Motor neuron (in vitro differentiated cells): ENCODE measurements around the gene RERE. TPM values are rescaled to one million over a fixed set of nuclear protein-coding genes. Genes with fewer than 3 reads are reported as not detected.

Source experiments
- ATAC-seq, 8 experiments: fragments of 200-7000 bp; cut with Tn5 transposase; replicated peaks in 6 of 8; 2 replicates each; pipeline ENCODE4 v1.8.0; 2021; ENCODE audit warnings: mild to moderate bottlenecking in 8 of 8, moderate library complexity in 8 of 8
- H3K27ac ChIP-seq, 2 donors: fragments of 250-450 bp; sonication (Bioruptor Pico); 2 replicates each; pipeline ENCODE4 v1.9.0; 2021; ENCODE audit warnings: antibody characterized with exemption in 2 of 2, mild to moderate bottlenecking in 2 of 2, moderate library complexity in 1 of 2
- H3K4me1 ChIP-seq, 2 donors: fragments of 250-450 bp; sonication (Bioruptor Pico); replicated peaks in 1 of 2; 2 replicates each; pipeline ENCODE4 v1.6.1; 2021; ENCODE audit warnings: antibody characterized with exemption in 2 of 2, mild to moderate bottlenecking in 2 of 2, moderate library complexity in 1 of 2
- H3K4me3 ChIP-seq, 5 donors: fragments of 250-450 bp; sonication (Bioruptor Pico); 2 replicates each; pipeline ENCODE4 v1.9.0; 2021; ENCODE audit warnings: antibody characterized with exemption in 5 of 5, mild to moderate bottlenecking in 5 of 5, moderate library complexity in 4 of 5
- WGBS, 10 experiments: fragments of 450-650 bp; shearing (Covaris generic); methylation state at CpG; one replicate each; pipeline ENCODE4 v1.0.0; 2022; 5-methylcytosine and 5-hydroxymethylcytosine counted together
- in situ Hi-C, 9 experiments: fragments of 400-800 bp; cut with MboI; loops; one replicate each; pipeline ENCODE4 v1.15.0; 2021; ENCODE audit warnings: low sequenced_read_pairs in 9 of 9, low pct_unique_long_range_greater_than_20kb in 2 of 9; ENCODE audit not compliant: unreplicated experiment in 9 of 9
- total RNA-seq, 8 experiments: library from RNA; unstranded; fragments of 300-600 nt; gene quantifications; 2 replicates each; pipeline versions ENCODE4 v1.2.3 to v1.2.4, GENCODE V29; 2022

RERE gene
- total RNA-seq, 8 experiments from 2014 or later: 17.8 to 576 (median 111) TPM

DNA sequence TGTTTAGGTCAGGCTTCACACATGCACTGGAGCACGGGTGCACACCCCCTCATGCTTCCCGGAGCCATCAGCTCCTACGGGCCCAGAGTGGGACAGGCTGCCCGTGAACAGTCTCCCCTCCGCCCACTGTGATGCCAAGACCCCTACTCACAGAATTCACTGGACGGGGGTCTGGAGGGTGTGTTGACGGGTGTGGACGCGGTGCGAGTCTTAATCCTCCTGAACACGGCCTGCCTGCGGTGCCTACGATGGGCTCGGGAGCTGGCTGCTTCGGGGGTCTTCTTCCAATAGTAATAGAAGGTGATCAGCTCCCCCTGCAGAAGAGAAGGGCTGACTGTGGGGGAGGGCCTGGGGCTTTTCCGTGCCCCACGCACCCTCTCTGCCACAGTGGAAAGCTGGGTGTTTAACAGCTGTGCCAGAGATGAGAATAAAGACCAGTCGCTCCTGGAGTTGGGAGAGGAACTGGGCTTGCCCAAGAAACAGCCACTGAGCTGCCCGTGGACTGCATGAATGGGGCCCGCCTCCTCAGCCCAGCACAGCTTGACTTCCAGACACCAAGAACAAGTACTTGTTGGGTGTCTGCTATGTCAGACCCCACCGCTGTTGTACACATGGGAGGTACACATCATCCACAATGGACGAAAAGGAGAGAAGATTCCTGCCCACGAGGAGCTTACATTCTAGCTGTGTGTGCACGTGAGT is 451.6 kb downstream of the RERE start:
- peaks cover 22 to 33% of the 10 kb centered on the region in 2 donors for H3K4me1 ChIP-seq

DNA sequence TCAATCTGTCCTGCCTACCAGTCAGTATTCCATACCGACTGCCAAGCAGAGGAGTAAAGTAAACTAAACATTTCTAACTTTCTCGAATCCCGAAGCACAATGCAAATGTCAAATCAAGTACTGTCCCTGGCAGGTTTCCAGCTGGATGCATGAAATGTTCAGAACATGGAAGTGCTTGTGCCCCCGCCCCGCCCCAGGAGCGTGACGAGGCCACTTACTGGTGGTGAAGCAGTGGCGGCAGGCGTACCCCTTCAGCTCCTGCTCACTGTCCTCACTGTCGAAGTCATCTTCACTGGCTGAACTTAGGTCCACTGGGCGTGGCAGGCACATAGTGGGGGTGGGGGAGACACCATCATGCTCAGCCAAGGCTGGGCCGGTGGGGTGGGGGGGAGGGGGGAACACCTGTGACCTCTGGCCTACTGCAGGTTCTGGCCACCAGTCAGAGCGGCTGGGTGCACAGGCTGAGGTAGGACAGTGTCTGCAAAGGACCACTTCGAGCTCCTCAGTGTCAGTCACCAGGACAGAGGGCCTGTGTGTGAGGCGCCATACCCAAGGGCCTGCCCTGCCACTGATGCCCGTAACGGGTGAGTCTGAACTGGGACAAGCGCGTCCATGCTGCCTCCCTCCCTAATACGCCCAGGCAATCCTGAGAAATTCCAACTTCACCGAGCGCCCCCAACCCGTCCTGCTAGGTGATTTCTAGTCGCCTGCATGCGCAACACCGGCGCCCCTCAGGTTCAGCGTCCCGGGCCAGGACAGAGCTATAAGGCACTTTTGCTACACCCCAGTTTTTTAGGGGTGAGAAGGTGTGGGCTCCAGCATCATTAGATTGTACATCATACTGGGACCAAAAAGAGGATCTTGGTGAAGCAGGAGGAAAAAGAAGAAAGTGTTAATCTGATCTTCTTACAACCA is 452.7 kb downstream of the RERE start:
- H3K27ac ChIP-seq: no peak overlapping the region
- H3K4me3 ChIP-seq: no peak overlapping the region
- peak in 3 of 8 experiments; percentile 5 to 82 (median 59) for ATAC-seq
- H3K4me1 ChIP-seq: peaks cover 14 to 26% of the 10 kb centered on the region in 2 donors
- in situ Hi-C loops: no loop called here
- 60 to 96% (median 93%) methylated on average over 2 to 22 of the region's 29 CpGs; no CpG with 5 or more reads in 3 of the 10 experiments for WGBS, 10 experiments

More for the DNA sequence above, 451.6 kb downstream of the RERE start:
- no peak for ATAC-seq
- in situ Hi-C loops: no loop called here
- Histone ChIP-seq H3K4me3 (no peak overlapping the region), H3K27ac (no peak overlapping the region)
- WGBS, 10 experiments: 58 to 98% (median 92%) methylated on average over 1 to 13 of the region's 24 CpGs; no CpG with 5 or more reads in 2 of the 10 experiments

DNA sequence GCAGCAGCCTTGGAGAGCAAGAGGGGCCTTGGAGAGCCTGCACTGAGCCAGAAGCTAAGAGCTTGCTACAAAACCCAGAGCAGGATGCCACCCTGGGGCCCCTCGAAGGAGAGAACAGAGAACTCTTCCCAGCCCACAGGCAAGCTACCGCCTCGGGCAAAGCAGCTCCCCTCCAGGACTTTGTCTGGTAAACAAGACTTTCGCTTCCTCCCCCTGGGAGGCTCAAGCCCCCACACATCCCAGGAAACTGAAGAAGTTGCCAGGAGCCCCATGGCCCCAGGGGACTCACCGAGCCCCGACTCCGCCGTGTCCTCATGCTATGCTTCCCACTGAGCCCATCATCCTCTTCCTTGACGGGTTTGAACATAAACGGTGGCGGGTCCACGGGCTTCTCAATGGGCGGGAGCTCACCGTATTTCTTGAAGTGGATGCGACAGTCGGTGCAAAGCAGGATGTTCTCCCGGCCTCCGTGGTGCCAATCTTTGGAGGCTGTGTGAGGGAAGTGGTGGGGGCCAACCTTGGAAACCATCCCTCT is 453.6 kb downstream of the RERE start:
- no peak overlapping the region for H3K4me3 ChIP-seq
- no peak for ATAC-seq
- 75 to 100% (median 80%) methylated on average over 1 to 11 of the region's 18 CpGs; no CpG with 5 or more reads in 3 of the 10 experiments for WGBS, 10 experiments
- H3K4me1 ChIP-seq: peaks cover 4 to 16% of the 10 kb centered on the region in 2 donors
- H3K27ac ChIP-seq: no peak overlapping the region
- in situ Hi-C loops: no loop called here

DNA sequence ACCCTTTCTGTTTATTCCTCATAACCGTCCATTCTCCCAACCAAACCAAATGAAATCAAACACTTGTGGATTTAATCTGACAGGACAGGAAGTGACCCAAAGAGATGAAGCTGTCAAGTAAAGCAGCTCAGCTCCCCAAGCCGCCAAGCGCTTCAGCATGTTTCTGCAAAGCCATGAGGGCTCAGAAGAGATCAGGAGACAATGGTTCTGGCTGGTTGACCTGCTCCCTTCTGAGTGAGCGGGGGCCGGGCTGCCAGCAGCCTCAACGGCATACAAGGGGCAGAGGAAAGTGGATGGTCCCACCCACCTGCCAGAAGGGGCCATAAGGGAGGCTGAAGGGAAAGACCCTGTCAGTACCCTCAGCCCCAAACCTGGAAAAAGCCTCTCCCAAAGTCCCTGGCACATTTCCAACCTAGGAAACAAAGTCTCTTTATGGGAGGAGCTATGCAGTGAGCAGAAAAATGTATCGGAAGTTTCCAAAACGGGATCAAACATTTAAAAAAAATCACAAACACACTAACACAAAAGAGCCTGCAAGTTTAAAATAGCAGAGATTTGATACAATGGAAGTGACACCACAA is 454.2 kb downstream of the RERE start:
- Histone ChIP-seq H3K4me1 (peaks cover 3 to 13% of the 10 kb centered on the region in 2 donors), H3K4me3 (no peak overlapping the region), H3K27ac (no peak overlapping the region)
- 80 to 100% (median 90%) methylated on average over 1 to 8 of the region's 8 CpGs; no CpG with 5 or more reads in 1 of the 10 experiments for WGBS, 10 experiments
- in situ Hi-C loops: no loop called here
- ATAC-seq: no peak

DNA sequence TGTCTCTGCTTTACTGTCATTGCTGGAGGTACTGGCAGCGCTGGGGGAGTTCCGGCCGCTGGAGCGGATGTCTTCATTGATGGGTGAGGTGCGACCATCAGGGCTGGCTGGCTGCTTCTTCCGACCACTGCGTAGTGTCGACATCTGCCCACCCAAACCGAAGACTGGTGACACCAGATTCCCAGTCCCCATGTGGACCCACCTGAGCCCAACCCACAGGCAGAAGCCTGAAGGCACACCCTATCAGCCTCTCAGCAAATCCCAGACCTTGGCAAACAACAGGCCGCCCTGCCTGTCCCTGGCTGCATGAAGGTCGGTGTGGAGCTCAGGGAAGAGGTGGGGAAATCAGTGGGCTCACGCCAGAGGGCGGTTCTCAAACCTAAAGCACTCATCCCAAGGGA is 454.7 kb downstream of the RERE start:
- ATAC-seq: no peak
- in situ Hi-C loops: no loop called here

DNA sequence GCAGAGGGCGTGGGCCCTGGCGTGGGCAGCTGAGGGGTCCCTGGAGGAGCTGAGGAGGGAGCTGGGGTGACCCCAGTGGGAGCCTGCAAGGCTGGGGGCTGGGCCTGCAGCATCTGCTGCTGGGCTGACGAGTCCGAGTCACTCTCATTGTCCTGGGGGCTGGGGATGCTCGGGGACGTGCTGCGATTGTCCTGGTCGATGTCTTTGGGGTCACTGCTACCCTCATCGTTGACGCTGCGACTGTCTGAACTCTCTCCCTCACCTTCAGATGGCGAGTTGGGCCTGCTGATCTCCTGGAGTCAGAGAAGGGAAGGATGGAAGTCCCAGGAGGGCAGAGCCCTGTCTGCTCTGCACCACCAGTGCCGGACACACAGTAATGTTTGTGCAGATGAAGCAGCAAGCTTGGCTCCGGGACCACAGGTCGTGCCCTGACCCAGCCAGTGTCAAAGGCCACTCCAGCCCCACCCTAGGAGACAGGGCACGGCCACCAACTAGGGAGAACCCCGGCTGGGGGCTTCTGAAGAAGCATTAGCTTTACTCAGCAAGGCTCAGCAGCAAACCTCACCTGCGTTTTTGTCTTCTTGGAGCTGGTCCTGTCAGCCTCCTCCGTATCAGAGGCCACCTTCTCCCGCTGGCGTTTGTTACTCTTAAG is 456.1 kb downstream of the RERE start:
- peak overlapping the region in 1 of 2 donors; percentile 10 for H3K27ac ChIP-seq
- H3K4me1 ChIP-seq: no peaks in the 10 kb centered on the region
- 89 to 100% (median 93%) methylated on average over 2 to 13 of the region's 21 CpGs; no CpG with 5 or more reads in 3 of the 10 experiments for WGBS, 10 experiments
- in situ Hi-C loops: no loop called here
- ATAC-seq: peak in 4 of 8 experiments; percentile 3 to 12 (median 7)
- H3K4me3 ChIP-seq: no peak overlapping the region

More for the DNA sequence above, 454.7 kb downstream of the RERE start:
- no peak overlapping the region for H3K4me3 ChIP-seq
- 80 to 96% (median 92%) methylated on average over 1 to 13 of the region's 13 CpGs; no CpG with 5 or more reads in 2 of the 10 experiments for WGBS, 10 experiments
- no peak overlapping the region for H3K27ac ChIP-seq
- peaks cover 3 to 9% of the 10 kb centered on the region in 2 donors for H3K4me1 ChIP-seq

DNA sequence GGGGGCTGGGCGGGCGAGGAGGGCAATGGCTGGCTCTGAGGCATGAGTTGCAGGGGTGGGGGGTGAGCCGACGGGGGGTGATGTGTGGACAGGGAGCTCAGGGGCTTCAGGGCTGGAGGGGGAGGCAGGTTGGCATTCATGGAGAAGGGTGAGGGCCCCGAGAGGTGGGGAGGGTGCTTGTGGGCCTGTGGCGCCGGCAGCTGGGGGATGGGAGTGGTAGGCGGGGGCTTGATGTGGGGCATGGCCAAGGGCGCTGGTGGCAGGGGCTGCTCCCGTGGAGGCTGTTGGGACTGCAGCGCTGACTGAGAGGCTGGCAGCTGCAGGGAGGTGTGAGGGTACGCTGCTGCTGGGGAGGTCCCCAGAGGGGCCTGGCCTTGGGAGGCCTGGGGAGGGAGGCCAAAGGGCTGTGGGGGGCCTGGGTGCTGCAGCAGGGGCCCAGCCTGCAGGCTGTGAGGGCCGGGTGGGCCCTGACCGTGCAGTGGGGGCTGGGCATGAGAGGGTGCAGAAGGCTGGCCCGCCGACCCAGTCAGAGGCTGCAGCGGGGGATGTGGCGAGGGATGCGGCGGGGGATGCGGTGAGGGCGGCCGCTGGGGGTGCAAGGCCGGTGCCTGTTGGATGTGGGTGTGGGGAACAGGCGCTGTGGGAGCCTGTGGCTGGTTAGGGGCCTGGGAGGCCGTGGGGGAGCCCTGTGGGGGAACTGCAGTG is 456.8 kb downstream of the RERE start:
- no peak overlapping the region for H3K27ac ChIP-seq
- peak in 4 of 8 experiments; percentile 17 to 20 (median 18) for ATAC-seq
- no peaks in the 10 kb centered on the region for H3K4me1 ChIP-seq
- in situ Hi-C loops: no loop called here
- no CpG with 5 or more reads among the region's 26 CpGs for WGBS, 10 experiments
- no peak overlapping the region for H3K4me3 ChIP-seq

DNA sequence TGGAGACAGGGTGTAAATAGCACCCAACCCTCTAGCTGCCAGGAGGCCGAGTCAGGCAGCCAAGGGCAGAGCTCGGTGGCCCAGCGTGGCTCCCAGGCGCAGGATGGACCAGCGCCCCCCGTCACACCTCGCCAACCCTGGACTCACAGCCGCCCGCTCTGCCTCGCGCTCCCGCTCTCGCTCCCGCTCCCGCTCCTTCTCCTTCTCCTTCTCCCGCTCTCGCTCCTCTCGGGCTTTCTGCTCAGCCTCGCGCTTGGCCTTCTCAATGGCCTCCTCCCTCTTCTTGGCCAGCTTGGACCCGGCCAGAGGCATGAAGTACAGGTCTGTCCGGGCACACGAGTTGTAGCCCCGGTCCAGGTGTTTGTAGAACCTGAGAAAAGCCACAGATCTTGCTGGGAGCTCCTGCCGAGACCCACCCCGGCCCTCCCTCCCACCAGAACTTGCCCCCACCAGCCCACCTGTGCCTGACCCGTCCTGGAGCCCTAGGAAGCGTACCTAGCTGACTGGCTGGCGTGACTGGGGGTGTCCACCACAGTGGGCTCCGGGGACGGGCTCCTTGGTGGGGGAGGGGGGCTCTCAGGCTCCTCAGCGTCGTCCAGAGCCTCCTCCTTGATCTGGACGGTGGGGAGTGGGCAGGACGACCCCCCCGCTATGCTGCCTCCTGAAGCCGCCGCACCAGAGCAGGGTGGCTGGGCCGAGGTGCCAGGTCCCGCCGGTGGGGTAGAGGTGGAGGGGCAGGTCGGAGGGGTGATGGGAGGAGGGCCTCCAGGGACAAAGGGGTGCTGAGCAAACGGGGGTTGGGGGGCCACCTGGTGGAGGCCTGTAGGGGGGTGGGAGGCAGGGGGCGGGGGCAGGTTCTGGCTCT is 457.6 kb downstream of the RERE start:
- 80 to 100% (median 96%) methylated on average over 1 to 19 of the region's 44 CpGs; no CpG with 5 or more reads in 4 of the 10 experiments for WGBS, 10 experiments
- ATAC-seq: peak in 1 of 8 experiments; percentile 1
- Histone ChIP-seq H3K4me3 (no peak overlapping the region), H3K4me1 (no peaks in the 10 kb centered on the region), H3K27ac (no peak overlapping the region)
- in situ Hi-C loops: no loop called here

DNA sequence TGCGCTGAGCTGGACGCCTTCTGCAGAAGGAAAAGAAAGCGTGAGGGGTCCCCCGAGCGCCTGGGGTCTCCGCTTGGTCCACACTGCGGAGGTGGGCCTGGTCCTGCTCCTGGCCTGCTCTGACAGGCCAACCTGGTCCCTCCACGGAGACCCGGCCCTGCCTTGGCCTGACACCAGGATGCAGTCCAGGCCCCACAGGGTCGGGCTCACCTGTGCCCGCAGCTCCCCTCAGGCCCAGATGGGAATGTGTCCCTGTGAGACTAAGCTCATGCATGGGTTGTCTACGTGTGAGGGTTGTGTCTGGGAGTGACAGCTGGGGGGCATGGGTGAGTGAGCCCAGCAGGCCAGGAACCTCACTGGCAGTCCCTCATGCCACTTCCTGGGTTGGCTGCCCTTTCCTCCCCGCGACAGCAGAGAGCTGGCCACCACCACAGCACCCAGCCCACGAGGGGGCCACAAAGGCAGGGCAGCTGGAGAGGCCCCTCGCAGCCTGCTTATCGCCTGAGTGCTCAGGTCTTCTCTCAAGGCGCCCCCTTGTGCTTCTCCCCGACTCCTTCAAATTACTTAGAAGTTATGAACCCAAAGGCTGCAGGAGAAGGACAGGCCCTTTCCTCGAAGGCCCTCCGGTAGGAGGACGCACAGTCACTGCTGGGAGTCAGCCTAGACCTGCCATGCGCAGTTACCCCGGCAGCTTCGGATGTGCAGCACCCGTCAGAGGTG is 458.4 kb downstream of the RERE start:
- no peaks in the 10 kb centered on the region for H3K4me1 ChIP-seq
- in situ Hi-C loops: no loop called here
- H3K4me3 ChIP-seq: no peak overlapping the region
- WGBS, 10 experiments: 79 to 96% (median 91%) methylated on average over 2 to 18 of the region's 26 CpGs; no CpG with 5 or more reads in 4 of the 10 experiments
- peak in 4 of 8 experiments; percentile 5 to 13 (median 8) for ATAC-seq
- H3K27ac ChIP-seq: no peak overlapping the region

DNA sequence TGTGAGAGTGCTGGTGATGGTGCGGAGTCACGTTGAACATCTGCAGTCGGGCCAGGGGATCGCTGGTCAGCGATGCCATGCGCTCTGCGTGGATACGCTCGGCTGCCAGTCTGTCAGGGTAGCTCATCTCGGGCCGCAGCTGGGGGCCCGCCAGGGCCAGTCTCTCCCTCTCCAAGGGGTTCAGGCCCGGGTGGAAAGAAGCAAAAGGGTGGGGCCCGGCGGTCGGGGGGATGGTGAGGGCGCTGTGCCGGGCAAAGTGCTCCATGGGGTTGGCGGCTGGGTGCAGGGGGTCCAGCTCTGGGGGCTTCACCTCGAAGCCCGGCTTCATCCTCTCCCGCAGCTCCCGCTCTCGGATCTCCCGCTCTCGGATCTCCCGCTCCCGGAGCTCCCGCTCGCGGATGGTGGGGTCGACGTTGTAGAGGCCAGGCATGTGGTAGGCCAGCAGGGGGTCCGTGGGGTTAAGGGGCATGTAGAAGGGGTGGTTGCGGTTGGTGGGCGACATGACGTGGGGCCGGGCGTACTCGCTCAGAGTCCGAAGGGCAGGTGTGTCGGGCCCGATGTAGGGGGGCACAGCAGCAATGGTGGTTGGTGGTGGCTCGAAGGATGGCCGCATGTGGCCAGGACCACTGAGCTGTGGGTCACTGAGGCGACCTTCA is 459.1 kb downstream of the RERE start:
- in situ Hi-C loops: no loop called here
- Histone ChIP-seq H3K27ac (no peak overlapping the region), H3K4me3 (no peak overlapping the region), H3K4me1 (no peaks in the 10 kb centered on the region)
- WGBS, 10 experiments: 96 to 100% (median 100%) methylated on average over 1 to 8 of the region's 46 CpGs; no CpG with 5 or more reads in 6 of the 10 experiments
- peak in 4 of 8 experiments; percentile 3 to 7 (median 4) for ATAC-seq
